Dermis microvascular lymphatic vessel endothelial cell (primary cell): ENCODE data around the gene CACNA1E. TPM values are rescaled to one million over a fixed set of nuclear protein-coding genes. Genes with fewer than 3 reads are reported as not detected.

ENCODE experiments used
- DNase-seq, 2 donors: peaks; one replicate each; pipeline versions ENCODE4 v3.0.0 to v3.0.0-alpha.2; 2010; ENCODE audit warnings: low read depth in 2 of 2
- total RNA-seq: library from RNA; depleted of rRNA; stranded (reverse); fragments of >200 nt; gene quantifications from 2 replicates; pipeline ENCODE4 v1.2.1, GENCODE V29; 2014

The CACNA1E gene
- total RNA-seq, 1 donor from 2014 or later = under 0.01 TPM

DNA sequence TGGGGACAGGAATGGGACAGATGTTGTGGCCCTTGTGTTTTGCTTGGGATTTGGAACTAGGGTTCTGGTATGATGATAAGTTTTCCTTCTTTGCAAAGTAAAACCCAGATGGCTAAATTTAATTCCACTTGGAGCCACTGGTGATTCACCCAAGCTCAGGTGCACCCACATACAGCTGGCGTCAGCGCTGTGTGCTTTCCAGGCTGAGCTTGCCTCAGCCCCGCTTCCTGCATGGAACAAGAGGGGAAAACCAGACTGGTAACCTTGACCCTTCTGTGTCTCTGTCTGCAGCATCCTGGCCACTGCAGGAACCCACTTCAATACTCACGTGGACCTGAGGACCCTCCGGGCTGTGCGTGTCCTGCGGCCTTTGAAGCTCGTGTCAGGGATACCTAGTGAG lies 94.2 kb downstream of the CACNA1E start:
- DNase-seq = peak in 1 of 2 donors; percentile 4

- DNase-seq = no peak
These were observed 100.3 kb downstream of the CACNA1E start for GRCh38 chr1:181583598-181583997.

DNA sequence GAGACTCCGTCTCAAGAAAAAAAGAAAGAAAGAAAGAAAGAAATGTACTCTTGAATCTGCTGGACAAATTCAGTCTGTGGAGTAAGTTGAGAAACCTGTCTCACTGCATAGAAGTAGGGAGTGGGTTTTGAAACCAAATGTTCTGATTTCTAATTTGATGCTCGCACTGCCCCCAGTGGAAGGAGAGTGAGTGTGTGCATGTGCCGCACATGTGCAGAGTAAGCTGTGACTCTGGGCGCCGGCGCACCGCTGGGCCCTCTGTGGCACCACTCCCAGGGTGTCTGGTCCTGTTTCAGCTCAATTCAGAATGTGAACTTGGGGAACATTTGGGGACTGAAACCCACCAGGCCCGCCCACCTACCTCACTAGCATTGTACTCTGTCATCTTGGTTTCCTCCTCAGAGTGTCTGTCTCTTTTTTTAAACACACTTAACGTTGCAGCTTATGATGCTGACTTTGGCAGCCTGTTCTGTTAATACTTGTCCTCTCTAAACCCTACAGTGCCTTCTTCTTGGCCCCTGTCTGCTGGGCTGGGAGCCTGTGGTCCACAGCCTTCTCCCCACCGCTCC lies 104.6 kb downstream of the CACNA1E start:
- no peak for DNase-seq

- no peak for DNase-seq
These were observed 105.3 kb downstream of the CACNA1E start for GRCh38 chr1:181588631-181589030.

DNA sequence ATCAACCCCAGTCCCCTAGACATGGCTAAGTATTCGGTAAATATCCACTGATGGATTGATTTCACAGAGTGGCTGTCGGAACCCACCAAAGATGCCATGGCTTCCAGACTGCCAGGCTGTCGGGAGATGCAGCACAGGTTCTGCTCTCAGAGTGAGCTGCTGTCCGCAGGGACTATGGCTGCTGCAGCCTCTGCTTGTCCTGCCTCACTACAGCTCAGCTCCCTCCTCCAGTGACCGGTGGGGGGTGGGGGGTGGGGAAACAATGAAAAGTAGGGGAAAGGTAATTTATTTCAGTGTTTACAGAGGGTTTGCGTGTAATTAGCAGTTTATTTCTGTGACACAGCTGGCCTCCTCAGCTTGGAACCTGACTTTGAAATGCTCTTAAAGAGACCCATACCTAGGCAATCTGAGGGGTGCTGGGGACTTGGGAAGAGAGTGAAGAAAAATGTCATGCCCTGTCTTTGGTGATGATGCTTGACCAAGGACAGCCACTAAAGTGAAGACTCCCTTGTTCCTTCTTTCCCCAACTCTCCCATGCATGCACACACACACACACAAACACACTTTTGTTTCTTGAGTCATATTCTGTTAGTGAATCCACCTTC lies 109.0 kb downstream of the CACNA1E start:
- DNase-seq = no peak

DNA sequence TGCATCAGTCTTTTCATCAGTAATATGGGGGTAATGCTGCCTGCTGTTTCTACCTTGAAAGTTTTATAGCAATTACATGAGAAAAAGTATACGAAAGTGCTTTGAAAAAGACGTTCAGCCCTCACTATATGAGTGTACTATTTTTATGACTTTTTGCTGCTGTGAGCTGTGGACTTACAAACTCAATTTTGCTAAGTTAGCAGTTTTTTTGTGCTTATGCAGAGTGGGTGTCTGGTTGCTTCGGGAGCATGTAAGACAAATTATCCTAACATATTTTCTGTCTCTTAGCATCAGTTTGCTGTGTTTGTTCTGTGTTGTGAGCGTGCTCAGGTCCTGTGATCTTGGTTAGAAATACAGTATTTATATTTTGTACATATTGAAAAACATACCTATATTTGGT lies 109.7 kb downstream of the CACNA1E start:
- no peak for DNase-seq

- DNase-seq = no peak
These were observed 111.2 kb downstream of the CACNA1E start for GRCh38 chr1:181594553-181594952.

GRCh38 chr1:181595234-181595633 lies 111.9 kb downstream of the CACNA1E start:
- no peak for DNase-seq

- no peak for DNase-seq
These were observed 118.1 kb downstream of the CACNA1E start for GRCh38 chr1:181601186-181601950.

DNA sequence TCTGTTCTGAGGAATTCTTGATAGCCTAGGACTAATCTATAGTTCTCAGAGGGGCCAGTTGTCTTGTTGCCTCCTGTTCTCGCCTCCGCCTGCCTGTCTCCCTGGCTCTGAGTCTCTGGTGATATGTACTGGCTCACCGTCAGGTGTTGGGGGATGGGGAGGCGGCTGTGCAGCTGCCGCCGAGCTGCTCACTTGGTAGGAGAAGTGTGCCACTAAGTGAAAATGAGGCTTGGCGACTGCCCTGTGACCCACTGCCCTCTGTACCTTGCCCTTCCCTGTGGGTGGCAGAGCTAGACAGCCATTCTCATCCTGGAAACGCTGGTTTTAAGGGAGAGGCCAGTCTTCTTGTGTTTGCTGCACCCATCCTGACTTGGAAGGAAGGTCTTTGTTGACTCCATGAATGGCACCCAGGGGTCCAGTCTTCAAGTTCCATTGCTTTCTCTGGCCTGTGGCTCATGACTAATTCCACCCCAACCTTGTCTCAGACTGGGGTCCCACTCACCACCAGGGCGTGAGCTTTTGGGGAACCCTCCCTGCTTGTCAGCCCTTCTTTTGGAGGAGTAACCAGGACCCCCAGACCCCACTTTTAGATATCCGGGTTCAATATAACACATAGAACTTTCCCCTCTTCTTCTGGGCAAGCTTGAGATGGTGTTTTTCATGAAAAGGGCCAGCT lies 120.6 kb downstream of the CACNA1E start:
- DNase-seq = no peak

- DNase-seq = no peak
These were observed 121.3 kb downstream of the CACNA1E start for GRCh38 chr1:181604482-181605249.

DNA sequence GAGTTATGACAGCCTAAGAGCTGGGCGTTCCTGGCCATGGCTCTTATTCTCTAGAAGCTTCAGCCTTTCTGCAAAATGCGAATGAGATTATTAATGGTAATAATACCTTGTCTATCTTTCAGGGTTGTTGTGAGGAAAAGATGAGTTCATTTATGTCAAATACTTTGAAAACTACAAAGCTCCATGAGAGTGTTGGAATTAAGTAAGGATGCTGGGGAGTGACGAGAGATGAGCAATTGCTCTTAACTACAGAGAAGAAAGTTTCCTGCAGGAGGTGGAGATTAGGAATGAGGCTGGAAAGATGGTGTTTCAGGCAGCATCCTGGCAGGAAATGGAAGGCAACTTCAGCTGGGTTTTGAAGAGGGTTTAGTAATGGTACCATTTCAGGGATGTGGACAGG lies 124.2 kb downstream of the CACNA1E start:
- no peak for DNase-seq

DNA sequence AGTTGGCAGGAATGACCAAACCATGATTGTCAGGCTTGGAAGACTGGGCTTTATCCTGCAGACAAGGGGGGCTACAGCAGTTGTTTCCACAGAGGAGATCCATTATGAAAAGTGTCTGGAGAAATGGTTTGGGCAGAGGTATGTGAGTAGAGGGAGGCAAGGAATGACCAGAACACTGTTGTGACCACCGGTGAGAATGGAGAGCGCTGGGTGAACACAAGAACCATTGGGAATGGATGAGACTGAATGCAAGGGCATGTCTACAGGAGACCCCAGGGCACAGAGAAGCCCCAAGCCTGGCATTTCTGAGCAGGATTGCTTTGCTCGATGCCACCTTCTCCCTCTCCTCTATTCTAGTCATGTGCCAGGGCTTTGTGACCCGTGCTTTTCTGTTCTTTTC lies 125.1 kb downstream of the CACNA1E start:
- no peak for DNase-seq

DNA sequence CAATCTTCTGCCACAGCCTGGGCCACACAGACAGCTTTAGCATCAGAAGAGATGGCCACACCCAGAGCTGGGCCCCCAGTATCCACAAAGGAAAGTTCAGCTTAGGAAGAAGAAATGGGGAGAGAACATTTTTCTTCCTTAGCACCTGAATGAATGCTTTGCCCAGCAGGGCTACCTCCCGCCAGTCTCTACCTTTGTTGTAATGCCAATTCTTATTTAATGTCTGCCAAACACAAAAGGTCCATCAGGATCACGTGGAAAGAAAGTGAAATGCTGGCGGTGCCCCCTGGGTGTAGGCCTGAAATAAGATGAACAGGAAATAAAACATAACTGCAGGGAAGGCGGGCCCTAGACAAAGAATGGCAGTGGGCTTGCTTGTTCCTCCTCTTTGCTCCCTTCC lies 125.6 kb downstream of the CACNA1E start:
- no peak for DNase-seq

DNA sequence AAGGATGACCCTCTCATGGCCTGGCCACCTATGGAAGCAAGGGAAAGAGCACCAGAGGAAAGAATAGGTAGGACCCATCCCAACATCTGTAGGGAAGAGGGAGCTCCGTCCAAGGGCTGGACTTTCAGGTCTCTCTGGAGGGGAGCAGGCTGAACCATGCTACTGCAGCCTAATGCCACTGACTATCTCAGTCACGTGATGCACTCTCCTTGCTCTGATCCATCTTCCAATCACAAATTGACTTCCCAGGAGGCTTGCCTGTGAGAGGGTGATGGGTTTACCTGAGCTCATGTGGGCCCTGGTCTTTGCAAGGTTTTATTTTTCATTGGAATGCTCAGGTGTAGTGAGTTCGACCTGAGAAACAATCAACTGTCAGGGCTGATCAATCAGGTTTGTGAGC lies 128.8 kb downstream of the CACNA1E start:
- no peak for DNase-seq

DNA sequence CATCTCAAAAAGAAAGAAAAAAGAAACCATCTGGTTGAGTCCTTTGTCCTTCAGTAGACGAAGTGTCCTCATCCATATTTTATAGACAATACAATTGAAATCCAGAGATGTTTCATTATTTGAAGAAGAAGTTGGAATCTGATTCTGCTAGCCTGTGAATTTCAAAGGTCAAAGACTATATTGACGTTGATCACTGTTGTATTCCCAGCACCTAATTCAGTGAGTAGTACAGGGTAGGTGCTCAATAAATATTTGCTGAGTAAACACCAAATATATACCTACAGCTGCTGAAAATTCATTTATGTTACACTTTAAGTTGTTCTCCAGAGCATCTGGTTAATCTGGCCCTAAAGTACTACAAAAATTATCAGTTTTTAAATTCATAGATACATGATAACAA lies 135.2 kb downstream of the CACNA1E start:
- DNase-seq = no peak

GRCh38 chr1:181620183-181620582 lies 136.9 kb downstream of the CACNA1E start:
- DNase-seq = no peak

GRCh38 chr1:181623850-181624249 lies 140.5 kb downstream of the CACNA1E start:
- DNase-seq = no peak

DNA sequence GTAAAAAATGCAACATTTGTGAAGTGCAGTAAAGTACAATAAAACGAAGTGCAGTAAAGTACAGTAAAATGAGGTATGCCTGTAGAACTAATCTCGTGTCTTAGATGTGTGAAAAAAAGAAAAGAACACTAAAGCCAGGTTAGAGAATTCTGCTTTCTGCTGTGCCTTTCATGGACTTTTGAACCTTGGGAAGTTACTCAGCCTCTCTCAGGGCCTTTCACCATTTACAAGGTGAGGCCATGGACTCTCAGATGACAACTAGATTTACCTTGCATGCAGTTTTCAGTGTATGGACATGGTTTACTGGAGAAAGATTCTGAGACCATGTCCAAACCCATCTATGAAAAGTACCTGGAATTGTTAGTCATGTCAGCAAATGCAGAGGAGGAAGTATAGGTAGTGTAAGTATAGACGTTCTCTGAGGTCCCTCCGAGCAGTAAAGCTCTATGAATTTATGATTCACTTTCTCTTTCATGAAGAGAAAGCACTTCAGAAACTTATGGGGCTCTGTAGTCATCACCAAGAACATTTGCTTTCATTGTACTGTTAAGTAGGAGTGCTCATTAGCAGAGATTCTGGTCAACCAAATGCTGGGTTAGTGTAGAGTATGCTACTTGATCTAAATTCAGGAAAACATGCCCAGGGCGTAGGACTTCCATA lies 143.1 kb downstream of the CACNA1E start:
- DNase-seq = no peak

GRCh38 chr1:181630398-181630797 lies 147.1 kb downstream of the CACNA1E start:
- DNase-seq = no peak

GRCh38 chr1:181630838-181631237 lies 147.5 kb downstream of the CACNA1E start:
- DNase-seq = no peak
